HepG2 (cell line): ENCODE measurements around the gene VSIG10L2.

ENCODE experiments used
- KLF13 ChIP-seq: sonication (generic); formaldehyde crosslinking; IDR thresholded peaks from 2 replicates; pipeline ENCODE4 v1.4.0; 2020; ENCODE audit warnings: mild to moderate bottlenecking, missing genetic modification reagents
- ZFX ChIP-seq: sonication (generic); formaldehyde crosslinking; IDR thresholded peaks from 2 replicates; pipeline ENCODE4 v1.4.0; 2020; ENCODE audit warnings: mild to moderate bottlenecking, low read depth, missing genetic modification reagents, moderate library complexity
- ZNF30 ChIP-seq: sonication (generic); formaldehyde crosslinking; IDR thresholded peaks from 2 replicates; pipeline ENCODE4 v1.5.0; 2020; ENCODE audit warnings: mild to moderate bottlenecking, missing genetic modification reagents
- ZNF737 ChIP-seq: sonication (generic); formaldehyde crosslinking; IDR thresholded peaks from 2 replicates; pipeline ENCODE4 v1.5.0; 2020; ENCODE audit warnings: missing genetic modification reagents, mild to moderate bottlenecking, borderline replicate concordance
- TF ChIP-seq, protein P1 (sequence below): sonication (generic); formaldehyde crosslinking; IDR thresholded peaks from 2 replicates; pipeline ENCODE4 v1.4.0; 2020; ENCODE audit warnings: low read depth, missing genetic modification reagents
- TF ChIP-seq, protein P2 (sequence below): sonication (generic); formaldehyde crosslinking; IDR thresholded peaks from 2 replicates; pipeline ENCODE4 v1.5.0; 2020; ENCODE audit warnings: mild to moderate bottlenecking, missing genetic modification reagents, moderate library complexity

DNA sequence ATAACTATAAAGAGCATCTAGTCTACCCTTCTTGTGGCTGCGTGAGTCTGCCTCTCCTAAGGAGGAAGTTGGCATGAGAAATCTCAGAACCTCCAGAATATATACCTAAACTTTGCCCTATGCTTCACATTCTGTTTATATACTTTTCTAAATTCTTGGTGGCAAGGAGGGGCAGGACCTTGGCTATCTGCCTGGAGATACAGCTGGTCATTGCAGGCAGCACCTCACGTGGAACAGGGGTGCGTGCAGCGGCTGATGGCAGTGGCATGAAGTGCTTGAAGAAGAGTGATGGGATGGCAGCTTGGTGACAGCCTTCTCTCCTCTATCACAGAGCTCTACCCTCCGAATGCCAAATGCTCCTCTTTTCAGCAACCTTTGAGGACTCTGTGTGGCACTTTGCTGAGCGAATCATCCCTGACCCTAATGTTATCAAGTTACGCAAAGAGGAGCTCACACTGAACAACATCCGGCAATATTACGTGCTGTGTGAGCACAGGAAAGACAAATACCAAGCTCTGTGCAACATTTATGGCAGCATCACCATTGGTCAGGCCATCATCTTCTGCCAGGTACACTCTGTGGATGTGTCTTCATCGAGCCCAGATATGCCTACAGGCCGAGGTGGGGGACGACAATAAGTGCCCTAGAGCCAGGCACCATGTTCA is 29.0 kb upstream of the VSIG10L2 start:
- no peak for TF ChIP-seq ZFX (CRISPR knock-in tag)
- TF ChIP-seq, protein P1, sequence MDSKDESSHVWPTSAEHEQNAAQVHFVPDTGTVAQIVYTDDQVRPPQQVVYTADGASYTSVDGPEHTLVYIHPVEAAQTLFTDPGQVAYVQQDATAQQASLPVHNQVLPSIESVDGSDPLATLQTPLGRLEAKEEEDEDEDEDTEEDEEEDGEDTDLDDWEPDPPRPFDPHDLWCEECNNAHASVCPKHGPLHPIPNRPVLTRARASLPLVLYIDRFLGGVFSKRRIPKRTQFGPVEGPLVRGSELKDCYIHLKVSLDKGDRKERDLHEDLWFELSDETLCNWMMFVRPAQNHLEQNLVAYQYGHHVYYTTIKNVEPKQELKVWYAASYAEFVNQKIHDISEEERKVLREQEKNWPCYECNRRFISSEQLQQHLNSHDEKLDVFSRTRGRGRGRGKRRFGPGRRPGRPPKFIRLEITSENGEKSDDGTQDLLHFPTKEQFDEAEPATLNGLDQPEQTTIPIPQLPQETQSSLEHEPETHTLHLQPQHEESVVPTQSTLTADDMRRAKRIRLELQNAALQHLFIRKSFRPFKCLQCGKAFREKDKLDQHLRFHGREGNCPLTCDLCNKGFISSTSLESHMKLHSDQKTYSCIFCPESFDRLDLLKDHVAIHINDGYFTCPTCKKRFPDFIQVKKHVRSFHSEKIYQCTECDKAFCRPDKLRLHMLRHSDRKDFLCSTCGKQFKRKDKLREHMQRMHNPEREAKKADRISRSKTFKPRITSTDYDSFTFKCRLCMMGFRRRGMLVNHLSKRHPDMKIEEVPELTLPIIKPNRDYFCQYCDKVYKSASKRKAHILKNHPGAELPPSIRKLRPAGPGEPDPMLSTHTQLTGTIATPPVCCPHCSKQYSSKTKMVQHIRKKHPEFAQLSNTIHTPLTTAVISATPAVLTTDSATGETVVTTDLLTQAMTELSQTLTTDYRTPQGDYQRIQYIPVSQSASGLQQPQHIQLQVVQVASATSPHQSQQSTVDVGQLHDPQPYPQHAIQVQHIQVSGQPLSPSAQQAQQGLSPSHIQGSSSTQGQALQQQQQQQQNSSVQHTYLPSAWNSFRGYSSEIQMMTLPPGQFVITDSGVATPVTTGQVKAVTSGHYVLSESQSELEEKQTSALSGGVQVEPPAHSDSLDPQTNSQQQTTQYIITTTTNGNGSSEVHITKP (CRISPR knock-in tag) = no peak
- TF ChIP-seq, protein P2, sequence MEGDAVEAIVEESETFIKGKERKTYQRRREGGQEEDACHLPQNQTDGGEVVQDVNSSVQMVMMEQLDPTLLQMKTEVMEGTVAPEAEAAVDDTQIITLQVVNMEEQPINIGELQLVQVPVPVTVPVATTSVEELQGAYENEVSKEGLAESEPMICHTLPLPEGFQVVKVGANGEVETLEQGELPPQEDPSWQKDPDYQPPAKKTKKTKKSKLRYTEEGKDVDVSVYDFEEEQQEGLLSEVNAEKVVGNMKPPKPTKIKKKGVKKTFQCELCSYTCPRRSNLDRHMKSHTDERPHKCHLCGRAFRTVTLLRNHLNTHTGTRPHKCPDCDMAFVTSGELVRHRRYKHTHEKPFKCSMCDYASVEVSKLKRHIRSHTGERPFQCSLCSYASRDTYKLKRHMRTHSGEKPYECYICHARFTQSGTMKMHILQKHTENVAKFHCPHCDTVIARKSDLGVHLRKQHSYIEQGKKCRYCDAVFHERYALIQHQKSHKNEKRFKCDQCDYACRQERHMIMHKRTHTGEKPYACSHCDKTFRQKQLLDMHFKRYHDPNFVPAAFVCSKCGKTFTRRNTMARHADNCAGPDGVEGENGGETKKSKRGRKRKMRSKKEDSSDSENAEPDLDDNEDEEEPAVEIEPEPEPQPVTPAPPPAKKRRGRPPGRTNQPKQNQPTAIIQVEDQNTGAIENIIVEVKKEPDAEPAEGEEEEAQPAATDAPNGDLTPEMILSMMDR (CRISPR knock-in tag) = no peak
- TF ChIP-seq KLF13 = no peak
- TF ChIP-seq ZNF30 = no peak
- no peak for TF ChIP-seq ZNF737
